Stimulated activated CD4-positive, alpha-beta T cell treated with anti-CD3 and anti-CD28 coated beads, TNF-alpha, amount 100 ng/mL, for 4 hours (primary cell): ENCODE data around the gene PTGDS.

ENCODE experiments used
- DNase-seq, 3 experiments: peaks; one replicate each; pipeline ENCODE4 v3.0.0-alpha.2; 2020; ENCODE audit warnings: low read depth in 3 of 3

The PTGDS gene

GRCh38 chr9:136977223-136977622 is at the start of gene PTGDS:
Gene PTGDS (plus strand): TSS chr9:136977504. CDS start chr9:136977579, 75 bp downstream.
- no peak for DNase-seq

DNA sequence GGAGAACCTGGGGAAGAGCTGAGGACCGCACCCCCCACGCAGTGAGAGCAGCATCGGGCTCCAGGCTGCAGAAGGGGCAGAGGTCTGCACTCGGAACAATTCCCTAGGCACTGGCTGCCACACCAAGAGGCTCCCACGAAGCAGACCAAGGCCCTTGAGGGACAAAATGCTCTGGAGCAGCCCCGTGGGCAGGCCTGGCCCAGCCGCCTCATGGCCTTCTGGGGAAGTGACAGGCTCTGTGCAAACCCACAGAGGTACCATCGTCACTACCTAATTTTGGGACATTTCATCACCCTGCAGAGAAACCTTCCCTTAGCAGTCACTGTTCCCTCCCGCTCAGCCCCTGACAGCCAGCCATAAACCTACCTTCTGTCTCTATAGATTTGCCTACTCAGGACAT is 48.7 kb upstream of the PTGDS start:
- DNase-seq: no peak

- DNase-seq: no peak
Measured at GRCh38 chr9:136930014-136930413, 47.3 kb upstream of the PTGDS start.

GRCh38 chr9:136931611-136932130 is 45.6 kb upstream of the PTGDS start:
- no peak for DNase-seq

- no peak for DNase-seq
Measured at GRCh38 chr9:136934277-136934676, 43.0 kb upstream of the PTGDS start.

- no peak for DNase-seq
Measured at GRCh38 chr9:136935651-136936050, 41.7 kb upstream of the PTGDS start.

DNA sequence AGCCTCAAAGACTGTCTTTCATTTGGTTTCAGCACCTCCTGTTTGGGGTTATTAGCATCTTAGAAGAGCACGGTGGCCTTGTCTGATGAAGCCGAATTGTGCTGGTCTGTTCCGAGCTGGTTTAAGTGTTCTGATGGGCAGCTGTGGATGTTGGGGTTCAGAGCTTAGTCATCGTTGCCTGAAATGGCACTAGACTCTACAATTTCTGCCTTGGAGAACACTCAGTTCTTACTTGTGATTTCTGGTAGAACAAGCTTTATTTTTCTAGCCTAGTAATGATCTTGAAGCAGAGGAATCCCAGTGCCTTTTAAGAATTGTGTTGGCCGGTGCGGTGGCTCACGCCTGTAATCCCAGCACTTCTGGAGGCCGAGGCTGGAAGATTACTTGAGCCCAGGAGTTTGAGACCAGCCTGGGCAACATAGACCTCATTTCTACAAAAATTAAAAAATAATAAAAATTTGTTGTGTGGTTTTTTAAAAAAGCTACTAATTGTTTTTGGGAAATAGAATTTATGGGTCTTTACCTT is 40.6 kb upstream of the PTGDS start:
- no peak for DNase-seq

GRCh38 chr9:136937186-136938001 is 39.9 kb upstream of the PTGDS start:
- DNase-seq: no peak

GRCh38 chr9:136939431-136939995 is 37.8 kb upstream of the PTGDS start:
- no peak for DNase-seq

DNA sequence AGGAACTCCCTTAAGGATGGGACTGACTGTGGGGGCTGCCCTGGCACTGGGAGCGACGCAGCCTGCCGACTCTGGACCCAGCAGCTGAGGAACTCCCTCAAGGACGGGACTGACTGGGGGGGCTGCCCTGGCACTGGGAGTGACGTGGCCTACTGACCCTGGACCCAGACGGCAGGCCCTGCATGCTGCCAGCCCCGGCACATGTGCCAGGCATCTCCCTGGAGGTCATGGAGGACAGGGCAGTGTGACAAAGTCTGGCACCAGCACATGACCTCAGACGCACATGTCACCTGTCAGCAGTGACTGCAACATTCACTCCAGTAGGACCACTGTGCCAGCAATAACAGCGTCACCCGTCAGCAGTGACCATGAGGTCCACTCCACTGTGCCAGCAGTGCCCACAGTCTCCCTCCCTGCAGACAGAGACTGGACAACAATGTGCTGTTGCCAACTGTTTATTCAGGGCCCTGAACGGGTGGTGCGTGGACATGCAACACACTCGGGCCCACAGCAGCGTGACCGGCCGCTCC is 37.2 kb upstream of the PTGDS start:
- no peak for DNase-seq

- no peak for DNase-seq
Measured at GRCh38 chr9:136940526-136941230, 36.6 kb upstream of the PTGDS start.

- no peak for DNase-seq
Measured at GRCh38 chr9:136941231-136942111, 35.8 kb upstream of the PTGDS start.

- DNase-seq: no peak
Measured at GRCh38 chr9:136942112-136942880, 35.0 kb upstream of the PTGDS start.

DNA sequence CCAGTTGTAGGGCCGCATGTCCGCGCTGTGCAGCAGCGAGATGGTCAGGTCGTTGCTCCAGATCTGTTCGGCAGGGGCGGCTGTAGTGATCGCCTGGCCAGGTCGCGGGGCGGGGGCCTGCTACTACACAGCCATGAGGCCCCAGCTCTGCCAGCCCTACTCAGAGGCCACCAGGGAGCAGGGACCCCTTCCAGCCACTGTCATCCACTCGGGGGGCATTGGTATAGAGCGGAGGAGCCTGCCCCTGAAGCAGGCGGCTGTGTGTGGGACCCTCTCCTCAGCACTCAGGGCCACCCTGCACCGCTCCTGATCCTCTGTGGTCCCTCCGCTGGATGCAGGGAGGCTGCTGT is 34.4 kb upstream of the PTGDS start:
- DNase-seq: no peak

GRCh38 chr9:136943291-136944211 is 33.8 kb upstream of the PTGDS start:
- peak in 1 of 3 experiments; percentile 17 for DNase-seq

- DNase-seq: no peak
Measured at GRCh38 chr9:136944212-136944518, 33.1 kb upstream of the PTGDS start.

DNA sequence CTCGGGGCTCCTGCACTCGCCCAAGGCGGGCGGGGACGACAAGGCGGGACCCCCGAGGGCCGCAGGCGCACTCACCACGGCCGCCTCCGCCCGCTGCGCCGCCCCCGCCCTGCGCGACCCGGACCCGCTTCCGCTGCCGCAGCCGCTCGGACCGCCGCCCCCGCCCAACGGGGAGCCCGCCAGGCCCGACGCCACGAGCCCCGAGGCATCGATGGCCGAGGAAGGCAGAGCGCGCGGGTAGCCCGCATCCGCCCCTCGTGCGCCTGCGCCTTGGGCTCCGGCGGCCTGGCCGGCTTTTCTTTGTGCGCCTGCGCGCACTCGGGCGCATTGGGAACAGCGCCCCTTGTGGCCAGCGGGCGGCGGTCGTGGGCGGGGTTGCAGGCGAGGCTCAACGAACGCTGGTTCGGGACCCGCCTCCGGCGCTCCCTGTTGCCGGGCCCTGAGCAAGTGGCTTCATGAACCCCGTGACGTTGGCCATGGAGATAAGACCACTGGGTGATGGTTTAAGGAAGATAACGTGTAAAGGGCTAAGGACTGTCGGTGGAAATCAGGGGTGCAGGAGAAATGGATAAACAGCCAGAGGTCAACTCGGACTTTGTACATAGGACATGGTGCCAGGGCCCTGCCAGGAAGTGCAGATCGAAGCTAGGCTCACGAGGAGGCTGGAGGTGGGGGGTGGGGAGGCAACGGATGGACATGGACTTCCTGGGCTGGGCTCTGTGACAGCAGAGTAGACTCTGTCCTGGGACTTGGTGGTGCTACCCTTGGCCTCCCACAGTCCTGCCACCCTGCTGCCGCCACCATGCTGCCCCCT is 32.6 kb upstream of the PTGDS start, which contains the start of the genes C8G and FBXW5:
Gene C8G, plus strand, starts transcription at position 725 of the 814 bp plus-strand sequence. Its CDS starts 78 bp downstream, at position 803.
Gene FBXW5, minus strand, starts transcription at position 220 of the 814 bp plus-strand sequence. CDS start 655 bp downstream, outside the sequence.
- DNase-seq: peak; percentile 82 to 91 (median 90)
